ENCODE results near the gene PLCH1. TPM values are rescaled to one million over a fixed set of nuclear protein-coding genes. Genes with fewer than 3 reads are reported as not detected.

PLCH1 gene
- total and polyA plus RNA-seq, 2 donors (not counting 1 experiment from before 2014, with no cell fraction given): 0.27 TPM; not detected in 1

- H3K4me1 ChIP-seq (ENCODE audit: control insufficient read depth in 2 of 2, insufficient read depth in 2 of 2, low read length in 2 of 2): no peaks in the 10 kb centered on the region
- no peaks in the 10 kb centered on the region for H3K36me3 ChIP-seq (replicated peaks in 1 of 2; ENCODE audit: control extremely low read depth in 1 of 2, control insufficient read depth in 1 of 2, extremely low read depth in 1 of 2, insufficient read depth in 2 of 2, low read length in 1 of 2)
- H3K9ac ChIP-seq (ENCODE audit: low read length): no peak overlapping the region
- H3K4me3 Mint-ChIP-seq: no peak overlapping the region
- 99% methylated on average over 8 of the region's 11 CpGs for WGBS (ENCODE audit: insufficient coverage)
- H3K4me3 ChIP-seq (ENCODE audit: control extremely low read depth in 1 of 5, extremely low read depth in 1 of 5, insufficient read depth in 1 of 5, low read depth in 2 of 5, low read length in 4 of 5): no peak overlapping the region
- intact Hi-C loops (cut with micrococcal nuclease): no loop called here
- H3K9me3 Mint-ChIP-seq (ENCODE audit: insufficient read depth): no peaks in the 10 kb centered on the region
- CTCF ChIA-PET: no interaction called here
- ATAC-seq (ENCODE audit: low read depth) (no peak), DNase-seq (no peak)
- H3K79me2 ChIP-seq (ENCODE audit: control insufficient read depth, insufficient read depth, low read length): no peaks in the 10 kb centered on the region
- POLR2A ChIA-PET: no interaction called here
- no peaks in the 10 kb centered on the region for H3K4me1 Mint-ChIP-seq
- no peak overlapping the region for H3K27ac Mint-ChIP-seq
- H3K9me3 ChIP-seq (ENCODE audit: control extremely low read depth in 1 of 3, control insufficient read depth in 2 of 3, insufficient read depth in 1 of 3, low read length in 2 of 3): no peaks in the 10 kb centered on the region
- H4K20me1 ChIP-seq (ENCODE audit: control insufficient read depth, insufficient read depth, low read length, poor library complexity, severe bottlenecking): no peaks in the 10 kb centered on the region
- H3K27me3 ChIP-seq (replicated peaks in 1 of 4; ENCODE audit: control extremely low read depth in 1 of 4, control insufficient read depth in 3 of 4, insufficient read depth in 4 of 4, low read length in 3 of 4): no peaks in the 10 kb centered on the region
- H2AFZ ChIP-seq (ENCODE audit: insufficient read depth, low read depth, low read length, poor library complexity, severe bottlenecking): no peak overlapping the region
- peak; percentile 15 for TF ChIP-seq CTCF (IDR thresholded peaks at IDR 0.05)
- TF ChIP-seq EZH2 (IDR thresholded peaks at IDR 0.05; ENCODE audit: borderline replicate concordance, insufficient read depth, low read depth, low read length, poor library complexity, severe bottlenecking): no peak
- H3K27me3 Mint-ChIP-seq: no peaks in the 10 kb centered on the region
- H3K4me2 ChIP-seq (replicated peaks; ENCODE audit: low read depth, low read length, poor library complexity, severe bottlenecking): no peak overlapping the region
- H3K27ac ChIP-seq (ENCODE audit: low read length in 2 of 2): no peak overlapping the region
Measured at GRCh38 chr3:155753038-155753639, 8.3 kb upstream of the PLCH1 start.

DNA sequence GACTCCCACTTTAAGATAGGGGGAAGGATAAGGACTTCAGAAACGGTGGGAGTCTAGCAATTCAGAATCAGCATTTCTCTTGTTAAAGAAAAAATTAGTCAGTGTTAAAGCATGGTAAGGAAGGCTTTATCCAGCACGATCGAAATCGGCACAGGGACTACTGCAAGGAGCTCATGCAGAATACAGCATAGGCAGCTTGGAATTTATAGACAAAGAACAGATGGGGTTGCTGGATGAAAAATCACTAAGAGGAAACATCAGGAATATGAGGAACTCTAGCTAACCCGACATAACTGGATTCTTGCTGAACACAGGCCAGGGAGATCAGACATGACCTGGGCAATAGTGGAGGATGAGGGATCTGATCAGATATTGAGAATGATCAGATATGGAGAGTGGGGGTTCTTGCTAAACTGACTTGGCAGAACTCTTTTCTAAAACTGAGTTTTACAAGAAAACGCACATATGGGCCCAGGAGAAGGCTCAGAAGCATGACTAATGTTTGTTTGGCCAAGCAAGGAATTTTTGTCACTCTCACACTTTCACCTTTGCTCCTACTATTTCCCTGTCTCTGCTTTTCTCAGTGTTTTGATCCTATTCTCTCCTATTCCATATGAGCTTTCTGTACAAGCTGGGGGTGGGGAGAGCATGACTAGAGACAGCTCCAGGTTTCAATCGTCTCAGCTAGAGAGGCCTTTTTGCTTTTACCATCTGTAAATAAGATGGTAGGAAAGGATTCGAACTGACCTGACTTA, 3.9 kb upstream of the PLCH1 start:
- Mint-ChIP-seq H3K9me3 (ENCODE audit: insufficient read depth) (no peaks in the 10 kb centered on the region), H3K27ac (no peak overlapping the region), H3K4me1 (peaks cover 19% of the 10 kb centered on the region), H3K4me3 (no peak overlapping the region), H3K27me3 (peaks cover under 1% of the 10 kb centered on the region)
- Histone ChIP-seq H3K9me3 (ENCODE audit: control extremely low read depth in 1 of 3, control insufficient read depth in 2 of 3, insufficient read depth in 1 of 3, low read length in 2 of 3) (no peaks in the 10 kb centered on the region), H3K4me1 (ENCODE audit: control insufficient read depth in 2 of 2, insufficient read depth in 2 of 2, low read length in 2 of 2) (peaks cover 4 to 22% of the 10 kb centered on the region in 2 donors), H3K4me2 (replicated peaks; ENCODE audit: low read depth, low read length, poor library complexity, severe bottlenecking) (no peak overlapping the region), H3K27ac (ENCODE audit: low read length in 2 of 2) (no peak overlapping the region), H3K79me2 (ENCODE audit: control insufficient read depth, insufficient read depth, low read length) (no peaks in the 10 kb centered on the region), H3K27me3 (replicated peaks in 1 of 4; ENCODE audit: control extremely low read depth in 1 of 4, control insufficient read depth in 3 of 4, insufficient read depth in 4 of 4, low read length in 3 of 4) (peaks cover 0 to 14% (median 4%) of the 10 kb centered on the region in 4 experiments), H2AFZ (ENCODE audit: insufficient read depth, low read depth, low read length, poor library complexity, severe bottlenecking) (no peak overlapping the region), H4K20me1 (ENCODE audit: control insufficient read depth, insufficient read depth, low read length, poor library complexity, severe bottlenecking) (no peaks in the 10 kb centered on the region), H3K9ac (ENCODE audit: low read length) (no peak overlapping the region), H3K36me3 (replicated peaks in 1 of 2; ENCODE audit: control extremely low read depth in 1 of 2, control insufficient read depth in 1 of 2, extremely low read depth in 1 of 2, insufficient read depth in 2 of 2, low read length in 1 of 2) (no peaks in the 10 kb centered on the region), H3K4me3 (ENCODE audit: control extremely low read depth in 1 of 5, extremely low read depth in 1 of 5, insufficient read depth in 1 of 5, low read depth in 2 of 5, low read length in 4 of 5) (no peak overlapping the region)
- DNase-seq (no peak), ATAC-seq (ENCODE audit: low read depth) (no peak)
- 91% methylated on average over 5 of the region's 8 CpGs for WGBS (ENCODE audit: insufficient coverage)
- ChIA-PET CTCF (interaction anchor here (0.6 to 1.0 kb wide), 3 partner anchors 13 to 58 kb away, joined by 3 read pairs; partner anchors contain the start of gene C3orf33), POLR2A (no interaction called here)
- intact Hi-C loops (cut with micrococcal nuclease): loop anchor here (5.0 kb wide), 1 partner anchor 124 kb away; the partner anchor contains the start of gene GMPS
- TF ChIP-seq CTCF (IDR thresholded peaks at IDR 0.05): no peak
- TF ChIP-seq EZH2 (IDR thresholded peaks at IDR 0.05; ENCODE audit: borderline replicate concordance, insufficient read depth, low read depth, low read length, poor library complexity, severe bottlenecking): no peak

Measured in B cell (primary cell).